ENCODE measurements around the gene A4GALT.

A4GALT gene

GRCh38 chr22:42664976-42665831 is 55.5 kb downstream of the A4GALT start:
- no peak for TF ChIP-seq CTCF (IDR thresholded peaks at IDR 0.05; ENCODE audit: low read depth, low read length)
- H3K4me3 ChIP-seq (ENCODE audit: low read depth, low read length) = no peak overlapping the region

- H3K4me3 ChIP-seq (ENCODE audit: low read depth, low read length) = peak overlapping the region; percentile 66
These were observed 58.5 kb downstream of the A4GALT start for GRCh38 chr22:42661985-42662831.

GRCh38 chr22:42656578-42656977 is 64.1 kb downstream of the A4GALT start:
- no peak for TF ChIP-seq CTCF (IDR thresholded peaks at IDR 0.05; ENCODE audit: low read depth, low read length)

More at GRCh38 chr22:42661985-42662831, 58.5 kb downstream of the A4GALT start:
- peak; percentile 80 for TF ChIP-seq CTCF (IDR thresholded peaks at IDR 0.05; ENCODE audit: low read depth, low read length)

GRCh38 chr22:42655693-42656092 is 65.0 kb downstream of the A4GALT start:
- TF ChIP-seq CTCF (IDR thresholded peaks at IDR 0.05; ENCODE audit: low read depth, low read length) = no peak
- H3K4me3 ChIP-seq (ENCODE audit: low read depth, low read length) = no peak overlapping the region

More at GRCh38 chr22:42656578-42656977, 64.1 kb downstream of the A4GALT start:
- no peak overlapping the region for H3K4me3 ChIP-seq (ENCODE audit: low read depth, low read length)

- no peak for TF ChIP-seq CTCF (IDR thresholded peaks at IDR 0.05; ENCODE audit: low read depth, low read length)
These were observed 66.1 kb downstream of the A4GALT start for GRCh38 chr22:42654436-42655073.

GRCh38 chr22:42653999-42654398 is 66.7 kb downstream of the A4GALT start:
- H3K4me3 ChIP-seq (ENCODE audit: low read depth, low read length) = no peak overlapping the region
- TF ChIP-seq CTCF (IDR thresholded peaks at IDR 0.05; ENCODE audit: low read depth, low read length) = no peak

More at GRCh38 chr22:42654436-42655073, 66.1 kb downstream of the A4GALT start:
- H3K4me3 ChIP-seq (ENCODE audit: low read depth, low read length) = no peak overlapping the region

All from WI38 (cell line).